ENCODE data around the gene AGAP1.

GRCh38 chr2:235665661-235666212 lies 171.9 kb downstream of the AGAP1 start:
- TF ChIP-seq CTCF (IDR thresholded peaks at IDR 0.05) (no peak), EZH2 (IDR thresholded peaks at IDR 0.05) (no peak), EZH2phosphoT487 (IDR thresholded peaks at IDR 0.05) (no peak)

Data from neural progenitor cell (in vitro differentiated cells).